Small intestine (tissue), 7 donors: ENCODE measurements around the gene CCL15. TPM values are rescaled to one million over a fixed set of nuclear protein-coding genes. Genes with fewer than 3 reads are reported as not detected.
A peak's percentile ranks its signal among the peaks of the same experiment; 100 is the strongest.
"Not testable (repeated sequence)": the region's sequence is repeated elsewhere in the genome, so short reads cannot be mapped to it uniquely, and the experiment has no call there.

ENCODE experiments used
- DNase-seq, 2 donors: peaks; one replicate each; pipeline versions ENCODE4 v3.0.0 to v3.0.0-alpha.2; 2013
- FAIRE-seq: peaks from 2 replicates; lab custom pipeline; 2012; peaks lifted over from hg19 to GRCh38; lab: Jason Lieb, UNC
- H3K27ac ChIP-seq, 3 donors: one replicate each; pipeline ENCODE4 v1.5.1; 2013; ENCODE audit warnings: low read length in 2 of 3, mild to moderate bottlenecking in 2 of 3, control low read depth in 1 of 3, inconsistent platforms in 1 of 3, low read depth in 1 of 3, moderate library complexity in 1 of 3
- H3K27me3 ChIP-seq, 3 donors: one replicate each; pipeline ENCODE4 v1.6.1; 2013; ENCODE audit warnings: low read length in 3 of 3, inconsistent platforms in 1 of 3; ENCODE audit not compliant: control insufficient read depth in 3 of 3, insufficient read depth in 3 of 3
- H3K36me3 ChIP-seq, 3 donors: one replicate each; pipeline ENCODE4 v1.6.1; 2013; ENCODE audit warnings: low read length in 3 of 3, inconsistent platforms in 1 of 3, low read depth in 1 of 3, mild to moderate bottlenecking in 1 of 3, moderate library complexity in 1 of 3; ENCODE audit not compliant: control insufficient read depth in 3 of 3, insufficient read depth in 2 of 3
- H3K4me1 ChIP-seq, 3 donors: one replicate each; pipeline ENCODE4 v1.6.1; 2013; ENCODE audit warnings: low read length in 2 of 3, inconsistent platforms in 1 of 3, low read depth in 1 of 3, mild to moderate bottlenecking in 1 of 3, moderate library complexity in 1 of 3; ENCODE audit not compliant: control insufficient read depth in 3 of 3, insufficient read depth in 2 of 3
- H3K4me3 ChIP-seq, 3 donors: one replicate each; pipeline ENCODE4 v1.5.1; 2013; ENCODE audit warnings: low read length in 3 of 3, control low read depth in 1 of 3, inconsistent platforms in 1 of 3, low read depth in 1 of 3, mild to moderate bottlenecking in 1 of 3, moderate library complexity in 1 of 3
- H3K9me3 ChIP-seq, 2 donors: one replicate each; pipeline ENCODE4 v1.6.1; 2013; ENCODE audit warnings: low read depth in 1 of 2, low read length in 1 of 2; ENCODE audit not compliant: control insufficient read depth in 2 of 2, insufficient read depth in 1 of 2
- WGBS, 3 donors: extraction: QIAGEN DNeasy Blood & Tissue Kit; methylation state at CpG; one replicate each; pipeline ENCODE4 v1.1.7; 2013; 5-methylcytosine and 5-hydroxymethylcytosine counted together
- polyA plus RNA-seq, 4 donors: library from polyadenylated mRNA; stranded (reverse) in 3 of 4; unstranded in 1 of 4; fragments of 200-250 nt in 3 of 4; fragments of 120-200 nt in 1 of 4; gene quantifications; one replicate each; pipeline versions ENCODE4 v1.2.1 to v1.2.3, GENCODE V29; 2013
- donor health status: healthy with polysubstance abuse.
- donor health status: control.
- donor health status: control.
- donor health status: Bipolar disorder and iron deficiency.
- donor health status: healthy.

The CCL15 gene
- polyA plus RNA-seq, 4 donors = 22.6 to 72.7 (median 53.2) TPM

- Histone ChIP-seq H3K27ac (peak overlapping the region in 1 of 3 donors; percentile 20), H3K4me1 (peaks cover 0 to 22% (median 8%) of the 10 kb centered on the region in 3 donors), H3K4me3 (no peak overlapping the region), H3K27me3 (peaks cover 0 to 3% (median 0%) of the 10 kb centered on the region in 3 donors), H3K36me3 (no peaks in the 10 kb centered on the region), H3K9me3 (peaks cover 0 to 20% of the 10 kb centered on the region in 2 donors)
- DNase-seq (peak; percentile 27 to 36), FAIRE-seq (no peak)
- 15 to 33% (median 20%) methylated on average over 4 of the region's 4 CpGs for WGBS, 3 donors
Observed at GRCh38 chr17:36004594-36005108, 3.3 kb upstream of the CCL15 start.

DNA sequence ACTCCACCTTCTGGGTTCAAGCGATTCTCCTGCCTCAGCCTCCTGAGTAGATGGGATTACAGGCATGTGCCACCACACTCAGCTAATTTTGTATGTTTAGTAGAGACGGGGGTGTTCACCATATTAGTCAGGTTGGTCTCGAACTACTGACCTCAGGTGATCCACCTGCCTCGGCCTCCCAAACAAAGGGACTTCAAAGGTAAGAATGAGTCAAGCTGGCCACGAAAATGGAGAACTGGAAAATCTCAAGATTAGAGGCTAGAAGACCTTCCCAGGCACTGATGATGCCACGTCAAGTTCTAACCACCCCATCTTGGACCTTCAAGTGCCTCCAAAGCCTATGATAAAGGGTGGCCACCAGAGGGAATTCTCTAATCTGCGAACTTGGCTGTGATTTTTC, 1.3 kb upstream of the CCL15 start:
- no peak overlapping the region for H3K27ac ChIP-seq
- WGBS, 3 donors = 79 to 80% (median 79%) methylated on average over 7 of the region's 7 CpGs
- peaks cover 0 to 17% (median 3%) of the 10 kb centered on the region in 3 donors for H3K36me3 ChIP-seq
- no peaks in the 10 kb centered on the region for H3K27me3 ChIP-seq
- DNase-seq = no peak
- H3K9me3 ChIP-seq = peaks cover 0 to 1% of the 10 kb centered on the region in 2 donors
- H3K4me1 ChIP-seq = peaks cover 0 to 26% (median 8%) of the 10 kb centered on the region in 3 donors
- H3K4me3 ChIP-seq = no peak overlapping the region
- FAIRE-seq = no peak

- Histone ChIP-seq H3K4me1 (peaks cover 0 to 26% (median 8%) of the 10 kb centered on the region in 3 donors), H3K4me3 (peak overlapping the region in 2 of 3 donors; percentile 35 to 49), H3K27ac (peak overlapping the region; percentile 77 to 94 (median 92)), H3K36me3 (peaks cover 0 to 18% (median 3%) of the 10 kb centered on the region in 3 donors), H3K27me3 (no peaks in the 10 kb centered on the region), H3K9me3 (no peaks in the 10 kb centered on the region)
- DNase-seq (peak; percentile 98 to 99), FAIRE-seq (no peak)
- WGBS, 3 donors = 40 to 66% (median 46%) methylated on average over 6 of the region's 6 CpGs
Observed at GRCh38 chr17:36001862-36002603, 680 bp upstream of the CCL15 start.

DNA sequence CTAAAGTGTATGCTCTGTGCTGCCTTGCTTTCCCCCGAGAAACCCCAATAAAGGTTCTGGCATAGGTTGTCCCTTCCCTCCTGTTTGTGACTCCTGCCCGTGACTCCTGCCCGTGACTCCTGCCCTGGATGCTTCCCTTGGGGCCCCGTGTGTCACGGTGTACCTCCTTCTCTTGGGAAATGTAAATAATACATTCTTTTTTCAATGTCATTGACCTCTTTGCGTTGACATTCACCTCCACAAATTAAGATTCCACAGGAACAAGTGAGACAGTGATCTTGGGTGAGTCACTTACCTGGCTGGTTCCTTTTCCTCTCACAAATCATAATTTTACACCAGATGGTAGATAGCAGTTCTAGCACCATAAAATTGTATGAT, 632 bp downstream of the CCL15 start:
- peaks cover 0 to 26% (median 6%) of the 10 kb centered on the region in 3 donors for H3K4me1 ChIP-seq
- no peaks in the 10 kb centered on the region for H3K27me3 ChIP-seq
- DNase-seq (peak; percentile 56 to 73), FAIRE-seq (no peak)
- H3K9me3 ChIP-seq = no peaks in the 10 kb centered on the region
- peak overlapping the region in 2 of 3 donors; percentile 35 to 49 for H3K4me3 ChIP-seq
- WGBS, 3 donors = 14 to 59% (median 37%) methylated on average over 6 of the region's 6 CpGs
- H3K27ac ChIP-seq = peak overlapping the region; percentile 86 to 94 (median 92)
- H3K36me3 ChIP-seq = peaks cover 2 to 23% (median 6%) of the 10 kb centered on the region in 3 donors

DNA sequence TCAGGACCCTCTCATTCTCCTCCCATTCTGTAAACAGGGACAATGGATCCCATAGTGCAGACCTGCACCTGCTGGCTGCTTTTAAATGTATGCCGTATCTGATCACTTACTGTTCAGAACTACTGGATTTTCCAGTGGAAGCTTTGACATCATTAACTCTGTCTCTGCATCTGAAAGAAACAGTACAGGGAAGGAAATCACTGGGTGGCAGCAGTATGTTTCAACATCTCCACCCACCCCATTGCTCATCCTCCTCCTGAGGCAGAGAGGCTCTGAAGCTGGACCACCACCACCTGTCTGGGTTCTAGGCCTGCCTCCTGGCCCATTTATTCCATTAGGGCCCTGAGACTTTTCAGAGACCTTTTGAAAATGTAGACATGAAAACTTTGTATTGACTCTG, 2.6 kb downstream of the CCL15 start:
- 83 to 92% (median 85%) methylated on average over 1 of the region's 1 CpG for WGBS, 3 donors
- FAIRE-seq (no peak), DNase-seq (no peak)
- Histone ChIP-seq H3K27me3 (no peaks in the 10 kb centered on the region), H3K9me3 (no peaks in the 10 kb centered on the region), H3K4me1 (peaks cover 0 to 19% (median 4%) of the 10 kb centered on the region in 3 donors), H3K4me3 (no peak overlapping the region), H3K36me3 (peaks cover 2 to 23% (median 6%) of the 10 kb centered on the region in 3 donors), H3K27ac (no peak overlapping the region)

DNA sequence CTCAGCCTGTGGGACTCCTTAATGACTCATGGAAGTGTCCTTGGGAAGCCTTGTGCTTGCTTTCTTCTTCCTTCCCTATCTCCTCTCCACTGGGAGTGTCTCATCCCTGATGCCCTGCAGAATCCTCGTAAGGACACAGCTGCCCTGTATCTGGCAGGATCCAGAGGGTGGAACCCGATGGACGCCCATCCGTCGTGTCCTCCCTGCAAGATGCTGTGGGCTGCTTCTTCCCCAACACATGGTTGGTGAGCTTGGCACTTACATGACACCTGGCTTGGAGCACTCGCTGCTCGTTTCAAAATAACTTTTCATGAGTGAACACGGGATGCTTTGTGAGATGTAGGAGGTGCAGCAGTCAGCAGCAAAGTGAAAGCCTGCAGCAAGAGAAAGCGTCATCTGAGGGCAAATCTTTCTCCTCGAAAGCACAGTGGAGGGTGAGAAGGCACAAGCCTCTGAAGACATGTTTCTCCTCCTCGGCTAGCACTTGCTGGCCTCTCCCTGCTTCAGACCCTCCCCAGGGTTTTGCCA, 3.3 kb downstream of the CCL15 start:
- H3K9me3 ChIP-seq = no peaks in the 10 kb centered on the region
- H3K4me1 ChIP-seq = peaks cover 0 to 13% (median 4%) of the 10 kb centered on the region in 3 donors
- H3K27me3 ChIP-seq = no peaks in the 10 kb centered on the region
- FAIRE-seq = no peak
- H3K27ac ChIP-seq = no peak overlapping the region
- H3K36me3 ChIP-seq = peaks cover 2 to 28% (median 6%) of the 10 kb centered on the region in 3 donors
- WGBS, 3 donors = 82 to 83% (median 83%) methylated on average over 11 of the region's 11 CpGs
- DNase-seq = no peak
- H3K4me3 ChIP-seq = no peak overlapping the region

DNA sequence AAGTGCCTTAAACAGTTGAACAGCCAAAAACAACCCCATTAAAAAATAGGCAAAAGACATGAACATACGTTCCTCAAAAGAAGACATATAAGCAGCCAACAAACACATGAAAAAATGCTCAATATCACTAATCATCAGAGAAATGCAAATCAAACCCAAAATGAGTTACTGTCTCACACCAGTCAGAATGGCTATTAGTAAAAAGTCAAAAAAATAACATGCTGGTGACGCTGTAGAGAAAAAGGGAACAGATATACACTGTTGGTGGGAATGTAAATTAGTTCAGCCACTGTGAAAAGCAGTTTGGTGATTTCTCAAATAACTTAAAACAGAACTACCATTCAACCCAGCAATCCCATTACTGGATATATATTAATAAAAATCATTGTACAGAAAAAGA, 6.0 kb downstream of the CCL15 start:
- H3K4me3 ChIP-seq, DNase-seq, H3K27me3 ChIP-seq, H3K9me3 ChIP-seq, H3K27ac ChIP-seq, FAIRE-seq: not testable (repeated sequence)
- peaks cover 2 to 43% (median 6%) of the 10 kb centered on the region in 3 donors for H3K36me3 ChIP-seq
- H3K4me1 ChIP-seq = peaks cover 0 to 18% (median 0%) of the 10 kb centered on the region in 3 donors
- 86 to 93% (median 89%) methylated on average over 2 of the region's 2 CpGs for WGBS, 3 donors

GRCh38 chr17:35991075-35991474, 10.3 kb downstream of the CCL15 start:
- peak; percentile 30 to 87 for DNase-seq
- Histone ChIP-seq H3K4me1 (peaks cover 0 to 15% (median 0%) of the 10 kb centered on the region in 3 donors), H3K36me3 (peaks cover 0 to 29% (median 0%) of the 10 kb centered on the region in 3 donors), H3K4me3 (no peak overlapping the region), H3K27ac (peak overlapping the region in 1 of 3 donors; percentile 89), H3K9me3 (no peaks in the 10 kb centered on the region), H3K27me3 (no peaks in the 10 kb centered on the region)
- FAIRE-seq = no peak
- WGBS, 3 donors = 27 to 62% (median 40%) methylated on average over 2 of the region's 2 CpGs
